Midbrain (tissue), 1 donor: Measurements from ENCODE around the gene KLRG1.

Source experiments
- DNase-seq: peaks from one replicate; lab custom pipeline; 2025; lab: John Stamatoyannopoulos, UW

Gene KLRG1

GRCh38 chr12:9040484-9041186, 51.3 kb downstream of the KLRG1 start:
- DNase-seq = no peak

GRCh38 chr12:9041321-9041720, 52.0 kb downstream of the KLRG1 start:
- no peak for DNase-seq

- no peak for DNase-seq
These were observed 54.4 kb downstream of the KLRG1 start for GRCh38 chr12:9043766-9044165.

- no peak for DNase-seq
These were observed 57.8 kb downstream of the KLRG1 start for GRCh38 chr12:9047105-9047504.

- no peak for DNase-seq
These were observed 59.6 kb downstream of the KLRG1 start for GRCh38 chr12:9048930-9049329.

GRCh38 chr12:9049520-9050133, 60.3 kb downstream of the KLRG1 start:
- DNase-seq = peak; percentile 2

GRCh38 chr12:9050521-9051157, 61.3 kb downstream of the KLRG1 start:
- no peak for DNase-seq

- no peak for DNase-seq
These were observed 61.8 kb downstream of the KLRG1 start for GRCh38 chr12:9051158-9051550.

GRCh38 chr12:9052610-9053009, 63.3 kb downstream of the KLRG1 start:
- no peak for DNase-seq
